Measurements from ENCODE around the gene KCNH5.

- TF ChIP-seq CTCF (conservative IDR thresholded peaks at IDR 0.05), result no peak
- no peak for TF ChIP-seq ZFX (IDR thresholded peaks at IDR 0.05)
Observed at GRCh38 chr14:63032641-63033040, 12.6 kb downstream of the KCNH5 start.

Measured in C4-2B (cell line).